ENCODE results near the gene COPE. TPM values are rescaled to one million over a fixed set of nuclear protein-coding genes. Genes with fewer than 3 reads are reported as not detected.

COPE gene
- total RNA-seq, 1 donor, result 179 TPM

DNA sequence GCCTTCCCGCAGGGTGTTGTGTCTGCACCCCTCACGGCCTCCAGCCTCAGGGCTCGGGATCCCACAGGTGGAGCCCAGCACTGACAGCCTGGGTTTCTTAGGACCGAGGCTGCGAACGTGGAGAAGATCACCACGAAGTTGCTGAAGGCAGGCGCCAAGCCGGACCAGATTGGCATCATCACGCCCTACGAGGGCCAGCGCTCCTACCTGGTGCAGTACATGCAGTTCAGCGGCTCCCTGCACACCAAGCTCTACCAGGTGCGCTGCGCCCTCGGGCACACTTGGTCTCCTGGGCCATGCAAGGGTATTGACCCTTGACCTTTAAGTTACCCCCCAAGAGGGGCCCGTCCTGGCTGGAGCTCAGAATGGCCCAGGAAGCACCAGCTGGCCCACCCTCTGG lies 58.5 kb downstream of the COPE start:
- no peak overlapping the region for H3K4me2 ChIP-seq (ENCODE audit: insufficient read depth, low read length)
- H3K4me1 ChIP-seq (ENCODE audit: insufficient read depth, low read length), result no peaks in the 10 kb centered on the region
- H3K36me3 ChIP-seq (ENCODE audit: insufficient read depth, low read length), result peaks cover 96% of the 10 kb centered on the region
- peaks cover 44% of the 10 kb centered on the region for H4K20me1 ChIP-seq (ENCODE audit: insufficient read depth, low read length)
- no peak overlapping the region for H2AFZ ChIP-seq (ENCODE audit: low read length)
- TF ChIP-seq, protein P1, sequence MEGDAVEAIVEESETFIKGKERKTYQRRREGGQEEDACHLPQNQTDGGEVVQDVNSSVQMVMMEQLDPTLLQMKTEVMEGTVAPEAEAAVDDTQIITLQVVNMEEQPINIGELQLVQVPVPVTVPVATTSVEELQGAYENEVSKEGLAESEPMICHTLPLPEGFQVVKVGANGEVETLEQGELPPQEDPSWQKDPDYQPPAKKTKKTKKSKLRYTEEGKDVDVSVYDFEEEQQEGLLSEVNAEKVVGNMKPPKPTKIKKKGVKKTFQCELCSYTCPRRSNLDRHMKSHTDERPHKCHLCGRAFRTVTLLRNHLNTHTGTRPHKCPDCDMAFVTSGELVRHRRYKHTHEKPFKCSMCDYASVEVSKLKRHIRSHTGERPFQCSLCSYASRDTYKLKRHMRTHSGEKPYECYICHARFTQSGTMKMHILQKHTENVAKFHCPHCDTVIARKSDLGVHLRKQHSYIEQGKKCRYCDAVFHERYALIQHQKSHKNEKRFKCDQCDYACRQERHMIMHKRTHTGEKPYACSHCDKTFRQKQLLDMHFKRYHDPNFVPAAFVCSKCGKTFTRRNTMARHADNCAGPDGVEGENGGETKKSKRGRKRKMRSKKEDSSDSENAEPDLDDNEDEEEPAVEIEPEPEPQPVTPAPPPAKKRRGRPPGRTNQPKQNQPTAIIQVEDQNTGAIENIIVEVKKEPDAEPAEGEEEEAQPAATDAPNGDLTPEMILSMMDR (IDR thresholded peaks at IDR 0.05; ENCODE audit: extremely low read depth, low read depth, low read length), result no peak
- no peak overlapping the region for H3K27ac ChIP-seq (ENCODE audit: low read depth, low read length)
- no peak for DNase-seq (ENCODE audit: insufficient read length, low spot score, missing footprints)
- no peaks in the 10 kb centered on the region for H3K9me3 ChIP-seq (ENCODE audit: low read depth, low read length)
- no peak overlapping the region for H3K4me3 ChIP-seq (ENCODE audit: insufficient read depth, low read length)
- peaks cover 34% of the 10 kb centered on the region for H3K79me2 ChIP-seq (ENCODE audit: insufficient read depth, low read length)
- no peaks in the 10 kb centered on the region for H3K27me3 ChIP-seq (ENCODE audit: insufficient read depth, low read length)

DNA sequence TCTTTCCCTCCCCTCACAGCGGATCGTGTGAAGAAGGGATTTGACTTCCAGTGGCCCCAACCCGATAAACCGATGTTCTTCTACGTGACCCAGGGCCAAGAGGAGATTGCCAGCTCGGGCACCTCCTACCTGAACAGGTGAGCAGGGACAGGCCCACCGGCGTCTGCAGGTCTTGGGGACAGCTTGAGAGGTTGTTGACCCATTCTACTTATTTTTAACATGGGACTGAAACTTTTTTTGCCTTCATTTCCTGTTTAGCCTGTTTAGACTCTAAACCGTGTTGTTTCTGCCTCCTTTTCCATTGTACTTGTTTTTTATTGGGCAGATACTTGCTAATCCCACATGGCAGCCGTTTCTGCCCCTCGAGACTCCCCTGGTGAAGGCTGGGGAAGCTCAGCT lies 58.9 kb downstream of the COPE start:
- no peak overlapping the region for H3K4me2 ChIP-seq (ENCODE audit: insufficient read depth, low read length)
- peaks cover 96% of the 10 kb centered on the region for H3K36me3 ChIP-seq (ENCODE audit: insufficient read depth, low read length)

DNA sequence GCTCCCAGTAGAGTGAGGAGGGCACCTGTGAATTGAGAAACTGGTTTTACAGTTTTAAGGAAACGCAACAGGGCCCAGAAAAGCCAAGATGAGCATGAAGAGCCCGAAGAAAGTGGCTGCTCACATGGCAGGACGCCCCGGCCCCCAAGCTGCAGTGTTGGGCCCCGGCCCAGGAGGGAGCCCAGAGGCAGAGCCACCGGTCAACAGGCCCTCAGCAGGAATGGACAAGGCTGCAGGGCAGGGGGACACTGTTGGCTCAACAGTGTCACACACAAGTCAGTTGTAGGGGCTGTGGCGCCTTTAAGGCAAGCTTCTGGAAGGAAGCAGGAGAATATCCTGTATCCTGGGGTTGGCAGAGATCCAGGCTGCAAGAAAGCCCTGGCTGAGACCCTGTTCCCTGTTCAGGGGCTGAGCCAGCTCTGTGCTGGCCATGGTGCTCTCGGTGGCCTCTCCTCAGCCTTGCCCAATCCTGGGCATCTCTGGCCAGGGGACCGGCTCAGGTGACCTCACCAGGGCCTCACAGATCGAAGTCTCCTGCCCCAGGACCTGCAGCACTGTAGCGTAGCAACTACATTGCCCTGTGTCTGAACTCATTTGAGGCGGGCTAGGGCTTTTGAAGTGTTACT lies 59.4 kb downstream of the COPE start:
- no peaks in the 10 kb centered on the region for H3K9me3 ChIP-seq (ENCODE audit: low read depth, low read length)
- H2AFZ ChIP-seq (ENCODE audit: low read length), result no peak overlapping the region
- no peak overlapping the region for H3K4me2 ChIP-seq (ENCODE audit: insufficient read depth, low read length)
- H3K27me3 ChIP-seq (ENCODE audit: insufficient read depth, low read length), result no peaks in the 10 kb centered on the region
- peak; percentile 74 for DNase-seq (ENCODE audit: insufficient read length, low spot score, missing footprints)
- TF ChIP-seq, protein P1 (IDR thresholded peaks at IDR 0.05; ENCODE audit: extremely low read depth, low read depth, low read length), result no peak
- peaks cover 49% of the 10 kb centered on the region for H4K20me1 ChIP-seq (ENCODE audit: insufficient read depth, low read length)
- peaks cover 96% of the 10 kb centered on the region for H3K36me3 ChIP-seq (ENCODE audit: insufficient read depth, low read length)
- H3K27ac ChIP-seq (ENCODE audit: low read depth, low read length), result no peak overlapping the region
- peaks cover 40% of the 10 kb centered on the region for H3K79me2 ChIP-seq (ENCODE audit: insufficient read depth, low read length)
- H3K4me1 ChIP-seq (ENCODE audit: insufficient read depth, low read length), result no peaks in the 10 kb centered on the region
- no peak overlapping the region for H3K4me3 ChIP-seq (ENCODE audit: insufficient read depth, low read length)

More for the DNA sequence above, 58.9 kb downstream of the COPE start:
- Histone ChIP-seq H3K27ac (ENCODE audit: low read depth, low read length) (no peak overlapping the region), H3K27me3 (ENCODE audit: insufficient read depth, low read length) (no peaks in the 10 kb centered on the region), H4K20me1 (ENCODE audit: insufficient read depth, low read length) (peaks cover 44% of the 10 kb centered on the region), H3K9me3 (ENCODE audit: low read depth, low read length) (no peaks in the 10 kb centered on the region), H2AFZ (ENCODE audit: low read length) (no peak overlapping the region), H3K4me3 (ENCODE audit: insufficient read depth, low read length) (no peak overlapping the region), H3K79me2 (ENCODE audit: insufficient read depth, low read length) (peaks cover 35% of the 10 kb centered on the region), H3K4me1 (ENCODE audit: insufficient read depth, low read length) (no peaks in the 10 kb centered on the region)
- TF ChIP-seq, protein P1 (IDR thresholded peaks at IDR 0.05; ENCODE audit: extremely low read depth, low read depth, low read length), result no peak
- DNase-seq (ENCODE audit: insufficient read length, low spot score, missing footprints), result peak; percentile 91

DNA sequence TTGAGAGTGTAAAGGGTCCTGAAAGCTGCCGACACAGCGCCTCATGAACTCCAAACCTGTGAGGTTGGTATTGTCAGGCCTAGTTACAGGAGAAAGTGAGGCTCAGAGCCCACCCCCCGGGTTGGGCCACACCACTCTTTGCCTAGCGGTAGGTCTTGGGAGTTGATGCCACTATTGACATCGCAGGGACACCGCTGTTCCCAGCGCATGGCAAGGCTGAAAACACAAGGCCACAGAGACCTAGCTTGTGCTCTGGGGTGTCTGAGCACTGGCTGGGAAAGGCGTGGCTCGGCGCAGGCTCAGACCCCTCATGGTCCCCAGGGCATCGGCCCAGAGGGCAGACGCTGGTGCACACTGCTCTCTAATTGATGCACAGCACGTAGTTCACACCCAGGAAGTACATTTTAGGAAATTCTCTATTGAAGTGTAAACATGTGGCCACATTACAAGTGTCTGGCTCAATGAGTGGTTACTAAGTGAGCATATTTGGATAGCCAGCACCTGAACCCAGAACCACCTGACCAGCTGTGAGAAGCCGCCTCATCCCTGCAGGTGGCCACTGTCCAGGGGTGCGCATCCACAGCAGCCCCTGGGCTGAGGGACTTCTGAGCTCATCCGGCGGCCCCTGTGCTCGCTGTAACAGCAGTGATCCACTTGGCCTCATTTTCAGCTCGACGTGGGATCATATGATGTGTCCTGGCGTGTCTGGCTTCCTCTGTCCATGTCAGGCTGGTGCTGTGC lies 60.1 kb downstream of the COPE start:
- no peaks in the 10 kb centered on the region for H3K27me3 ChIP-seq (ENCODE audit: insufficient read depth, low read length)
- TF ChIP-seq, protein P1 (IDR thresholded peaks at IDR 0.05; ENCODE audit: extremely low read depth, low read depth, low read length), result no peak
- DNase-seq (ENCODE audit: insufficient read length, low spot score, missing footprints), result peak; percentile 69
- H3K4me3 ChIP-seq (ENCODE audit: insufficient read depth, low read length), result no peak overlapping the region
- H3K4me2 ChIP-seq (ENCODE audit: insufficient read depth, low read length), result no peak overlapping the region
- peaks cover 47% of the 10 kb centered on the region for H3K79me2 ChIP-seq (ENCODE audit: insufficient read depth, low read length)
- no peak overlapping the region for H2AFZ ChIP-seq (ENCODE audit: low read length)
- no peaks in the 10 kb centered on the region for H3K4me1 ChIP-seq (ENCODE audit: insufficient read depth, low read length)
- H3K36me3 ChIP-seq (ENCODE audit: insufficient read depth, low read length), result peaks cover 98% of the 10 kb centered on the region
- no peak overlapping the region for H3K27ac ChIP-seq (ENCODE audit: low read depth, low read length)
- H3K9me3 ChIP-seq (ENCODE audit: low read depth, low read length), result no peaks in the 10 kb centered on the region
- peaks cover 51% of the 10 kb centered on the region for H4K20me1 ChIP-seq (ENCODE audit: insufficient read depth, low read length)

Measured in osteoblast (primary cell).